ENCODE data around the gene CD69. TPM values are rescaled to one million over a fixed set of nuclear protein-coding genes. Genes with fewer than 3 reads are reported as not detected.

CD69 gene
- total RNA-seq, 4 donors from 2014 or later: 4.2 to 13.5 (median 7.4) TPM

GRCh38 chr12:9805883-9806282 lies 45.2 kb upstream of the CD69 start:
- TF ChIP-seq EP300 (IDR thresholded peaks at IDR 0.05): no peak
- TF ChIP-seq, protein P1, sequence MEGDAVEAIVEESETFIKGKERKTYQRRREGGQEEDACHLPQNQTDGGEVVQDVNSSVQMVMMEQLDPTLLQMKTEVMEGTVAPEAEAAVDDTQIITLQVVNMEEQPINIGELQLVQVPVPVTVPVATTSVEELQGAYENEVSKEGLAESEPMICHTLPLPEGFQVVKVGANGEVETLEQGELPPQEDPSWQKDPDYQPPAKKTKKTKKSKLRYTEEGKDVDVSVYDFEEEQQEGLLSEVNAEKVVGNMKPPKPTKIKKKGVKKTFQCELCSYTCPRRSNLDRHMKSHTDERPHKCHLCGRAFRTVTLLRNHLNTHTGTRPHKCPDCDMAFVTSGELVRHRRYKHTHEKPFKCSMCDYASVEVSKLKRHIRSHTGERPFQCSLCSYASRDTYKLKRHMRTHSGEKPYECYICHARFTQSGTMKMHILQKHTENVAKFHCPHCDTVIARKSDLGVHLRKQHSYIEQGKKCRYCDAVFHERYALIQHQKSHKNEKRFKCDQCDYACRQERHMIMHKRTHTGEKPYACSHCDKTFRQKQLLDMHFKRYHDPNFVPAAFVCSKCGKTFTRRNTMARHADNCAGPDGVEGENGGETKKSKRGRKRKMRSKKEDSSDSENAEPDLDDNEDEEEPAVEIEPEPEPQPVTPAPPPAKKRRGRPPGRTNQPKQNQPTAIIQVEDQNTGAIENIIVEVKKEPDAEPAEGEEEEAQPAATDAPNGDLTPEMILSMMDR (IDR thresholded peaks at IDR 0.05): no peak
- no peak for TF ChIP-seq POLR2A (IDR thresholded peaks at IDR 0.05)
- WGBS, 2 donors: 92 to 100% methylated on average over 2 of the region's 2 CpGs
- Histone ChIP-seq H3K27me3 (no peaks in the 10 kb centered on the region), H3K9me3 (no peaks in the 10 kb centered on the region), H3K4me1 (no peaks in the 10 kb centered on the region), H3K4me3 (no peak overlapping the region), H3K36me3 (no peaks in the 10 kb centered on the region), H3K27ac (no peak overlapping the region)
- DNase-seq (ENCODE audit: low spot score in 2 of 2): no peak

- Histone ChIP-seq H3K27me3 (no peaks in the 10 kb centered on the region), H3K36me3 (no peaks in the 10 kb centered on the region), H3K27ac (no peak overlapping the region), H3K4me3 (no peak overlapping the region), H3K9me3 (no peaks in the 10 kb centered on the region), H3K4me1 (peaks cover 0 to 13% (median 2%) of the 10 kb centered on the region in 4 donors)
- WGBS, 2 donors: 32 to 40% methylated on average over 1 of the region's 1 CpG
- TF ChIP-seq POLR2A (IDR thresholded peaks at IDR 0.05) (no peak), EP300 (IDR thresholded peaks at IDR 0.05) (no peak)
- TF ChIP-seq, protein P1 (IDR thresholded peaks at IDR 0.05): no peak
- DNase-seq (ENCODE audit: low spot score in 2 of 2): no peak
Measured at GRCh38 chr12:9799961-9800360, 39.3 kb upstream of the CD69 start.

DNA sequence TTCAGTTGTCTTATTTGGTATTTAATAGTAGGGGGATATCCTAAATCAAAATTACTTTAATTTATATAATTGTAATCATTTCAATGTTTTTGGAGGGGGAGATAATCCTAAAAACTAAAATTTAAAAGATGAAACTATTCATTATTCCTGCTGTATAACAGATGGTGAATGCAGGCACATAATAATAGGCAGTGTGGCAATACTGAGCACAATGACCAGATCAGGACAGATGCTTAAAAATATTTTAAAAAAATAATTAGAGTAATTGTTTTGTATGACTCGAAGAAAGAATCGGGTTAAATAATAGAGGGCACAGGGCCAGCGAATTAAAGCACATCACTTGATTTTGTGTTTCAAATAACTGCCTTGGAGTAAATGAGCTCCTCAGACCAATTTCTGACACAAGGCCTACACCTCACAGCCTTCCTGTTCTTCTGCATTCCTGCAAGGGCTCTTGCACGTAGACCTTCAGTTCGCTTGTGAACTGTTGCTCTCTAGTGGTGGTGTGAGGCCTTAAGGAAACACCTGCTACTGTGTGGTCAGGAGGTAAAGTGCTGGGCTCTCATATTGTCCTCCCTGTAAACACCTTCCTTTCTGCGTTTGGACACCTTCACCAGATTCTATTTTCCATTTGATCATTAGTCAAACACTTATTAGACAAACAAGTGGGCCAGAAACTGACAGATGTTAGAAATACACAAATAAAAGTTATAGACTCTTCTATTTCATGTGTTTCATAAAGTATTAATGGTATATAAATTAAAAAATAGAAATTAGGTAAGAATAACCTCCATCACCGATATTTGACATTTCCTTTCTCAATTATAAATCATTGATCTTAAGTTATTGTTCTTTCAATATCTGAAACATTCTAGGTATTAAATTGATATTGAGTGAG lies 37.3 kb upstream of the CD69 start:
- 54 to 55% methylated on average over 7 of the region's 7 CpGs for WGBS, 2 donors

GRCh38 chr12:9796971-9797370 lies 36.3 kb upstream of the CD69 start:
- Histone ChIP-seq H3K4me1 (peaks cover 0 to 13% (median 4%) of the 10 kb centered on the region in 4 donors), H3K9me3 (no peaks in the 10 kb centered on the region), H3K36me3 (no peaks in the 10 kb centered on the region), H3K27me3 (no peaks in the 10 kb centered on the region), H3K4me3 (no peak overlapping the region), H3K27ac (no peak overlapping the region)
- no peak for TF ChIP-seq EP300 (IDR thresholded peaks at IDR 0.05)
- WGBS, 2 donors: 27 to 29% methylated on average over 7 of the region's 7 CpGs
- no peak for DNase-seq (ENCODE audit: low spot score in 2 of 2)

More for the DNA sequence above, 37.3 kb upstream of the CD69 start:
- no peak overlapping the region for H3K4me3 ChIP-seq
- no peaks in the 10 kb centered on the region for H3K36me3 ChIP-seq
- no peaks in the 10 kb centered on the region for H3K9me3 ChIP-seq
- H3K27ac ChIP-seq: no peak overlapping the region
- H3K27me3 ChIP-seq: no peaks in the 10 kb centered on the region
- peak in 1 of 2 donors; percentile 7 for DNase-seq (ENCODE audit: low spot score in 2 of 2)
- peaks cover 0 to 13% (median 4%) of the 10 kb centered on the region in 4 donors for H3K4me1 ChIP-seq
- TF ChIP-seq, protein P1 (IDR thresholded peaks at IDR 0.05): peak in 4 of 5 experiments; percentile 14 to 42 (median 28)
- no peak for TF ChIP-seq EP300 (IDR thresholded peaks at IDR 0.05)

- WGBS, 2 donors: 88 to 93% methylated on average over 5 of the region's 5 CpGs
- no peak for DNase-seq (ENCODE audit: low spot score in 2 of 2)
- no peak overlapping the region for H3K4me3 ChIP-seq
- H3K4me1 ChIP-seq: peaks cover 0 to 13% (median 4%) of the 10 kb centered on the region in 4 donors
- H3K36me3 ChIP-seq: no peaks in the 10 kb centered on the region
- H3K27me3 ChIP-seq: no peaks in the 10 kb centered on the region
- no peak for TF ChIP-seq EP300 (IDR thresholded peaks at IDR 0.05)
- TF ChIP-seq, protein P1 (IDR thresholded peaks at IDR 0.05): no peak
- TF ChIP-seq POLR2A (IDR thresholded peaks at IDR 0.05): no peak
- H3K27ac ChIP-seq: no peak overlapping the region
- H3K9me3 ChIP-seq: no peaks in the 10 kb centered on the region
Measured at GRCh38 chr12:9796346-9796745, 35.6 kb upstream of the CD69 start.
